Subcutaneous adipose tissue (tissue), 4 donors: Measurements from ENCODE around the gene CRISPLD2. TPM values are rescaled to one million over a fixed set of nuclear protein-coding genes. Genes with fewer than 3 reads are reported as not detected.

Experiments used
- CTCF ChIP-seq: fragments of 450-650 bp; IDR thresholded peaks from one replicate; pipeline ENCODE4 v1.5.1; 2016; ENCODE audit warnings: low read depth, mild to moderate bottlenecking, control low read depth, antibody characterized with exemption, moderate library complexity
- total RNA-seq, 4 donors: library from RNA; depleted of rRNA; stranded (reverse); fragments of >200 nt; gene quantifications; one replicate each; pipeline ENCODE4 v1.1.0, GENCODE V29; 2016

The CRISPLD2 gene
- total RNA-seq, 4 donors from 2014 or later = 66.0 to 160 (median 116) TPM

DNA sequence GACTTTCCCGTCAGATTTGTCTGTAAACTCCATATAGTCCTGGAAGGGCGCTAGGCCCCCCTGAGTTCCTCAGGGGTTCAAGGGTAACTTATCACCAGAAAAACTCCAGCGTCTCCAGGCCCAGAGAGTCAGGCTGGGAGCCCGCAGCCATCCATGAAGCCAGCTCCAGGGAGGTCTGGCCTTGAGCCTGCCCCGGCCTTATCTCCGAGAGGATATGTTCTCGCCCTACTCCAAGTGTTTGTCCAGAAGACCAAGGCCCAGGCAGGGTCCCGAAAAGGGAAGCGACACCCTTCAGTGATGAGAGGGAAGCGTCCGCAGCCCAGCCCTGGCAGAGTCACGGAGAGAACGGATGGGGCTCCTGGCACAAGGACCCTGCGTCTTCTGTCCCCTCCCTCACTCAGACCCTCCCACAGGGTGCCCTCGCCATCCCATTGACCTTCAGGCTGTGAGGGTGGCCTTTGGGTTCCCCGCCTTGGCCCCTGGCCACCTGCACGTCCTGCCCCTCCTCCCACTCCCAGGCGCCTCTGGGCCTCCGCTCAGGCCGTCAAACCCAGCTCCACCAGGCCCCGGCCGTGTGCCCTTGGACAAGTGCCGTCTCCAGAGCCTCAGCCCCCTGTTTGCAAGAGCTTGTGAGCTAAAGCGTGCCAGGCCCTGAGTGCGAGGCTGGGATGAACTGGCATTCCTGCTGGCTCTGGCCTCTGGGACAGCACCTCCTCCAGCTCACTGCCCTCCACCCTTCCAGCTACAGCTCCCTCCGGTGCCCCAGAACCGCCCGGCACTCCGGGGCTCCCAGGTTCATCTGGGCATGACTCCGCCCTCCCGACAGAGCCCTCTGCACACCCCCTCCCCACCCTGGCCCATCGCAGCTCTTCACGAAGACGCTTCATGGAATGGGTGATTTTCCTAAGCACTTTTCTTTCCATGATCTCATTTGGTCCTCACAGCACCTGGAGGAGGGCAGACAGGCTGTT is 108.1 kb downstream of the CRISPLD2 start:
- no peak for TF ChIP-seq CTCF

DNA sequence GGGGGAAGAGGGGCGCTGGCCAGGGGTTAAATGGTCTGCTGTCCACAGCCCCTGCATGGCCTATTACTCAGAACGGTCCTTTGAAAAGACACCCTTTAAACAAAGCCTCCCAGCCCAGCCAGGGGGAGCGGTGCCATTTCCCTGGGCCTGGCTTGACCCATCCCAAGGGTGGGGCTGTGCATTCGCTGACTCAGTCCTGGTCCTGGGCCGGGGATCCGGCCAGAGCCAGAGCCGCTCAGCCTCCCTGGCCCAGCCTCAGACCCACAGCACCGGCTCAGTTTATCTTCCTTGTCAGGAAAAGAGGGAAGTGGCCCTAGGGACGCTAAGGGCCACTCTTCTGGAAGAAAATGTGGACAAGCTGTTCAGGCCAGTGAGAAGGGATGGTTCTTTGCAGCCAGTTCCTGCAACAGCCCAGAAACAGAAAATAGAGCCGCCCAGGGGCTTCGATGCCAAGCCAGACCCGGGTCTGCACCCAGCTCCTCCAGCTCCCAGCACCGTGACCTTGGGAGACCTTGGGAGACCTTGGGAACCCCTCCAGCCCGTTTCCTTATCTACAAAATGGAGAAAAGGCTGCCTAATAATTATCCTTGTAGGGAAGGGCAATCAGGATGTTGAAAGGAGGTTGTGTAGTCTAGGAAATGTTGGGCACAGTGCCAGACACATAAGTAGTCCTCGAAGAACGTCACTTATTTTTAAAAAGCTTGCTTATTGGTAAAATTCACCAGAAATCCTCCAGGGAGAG is 109.1 kb downstream of the CRISPLD2 start:
- TF ChIP-seq CTCF = no peak

DNA sequence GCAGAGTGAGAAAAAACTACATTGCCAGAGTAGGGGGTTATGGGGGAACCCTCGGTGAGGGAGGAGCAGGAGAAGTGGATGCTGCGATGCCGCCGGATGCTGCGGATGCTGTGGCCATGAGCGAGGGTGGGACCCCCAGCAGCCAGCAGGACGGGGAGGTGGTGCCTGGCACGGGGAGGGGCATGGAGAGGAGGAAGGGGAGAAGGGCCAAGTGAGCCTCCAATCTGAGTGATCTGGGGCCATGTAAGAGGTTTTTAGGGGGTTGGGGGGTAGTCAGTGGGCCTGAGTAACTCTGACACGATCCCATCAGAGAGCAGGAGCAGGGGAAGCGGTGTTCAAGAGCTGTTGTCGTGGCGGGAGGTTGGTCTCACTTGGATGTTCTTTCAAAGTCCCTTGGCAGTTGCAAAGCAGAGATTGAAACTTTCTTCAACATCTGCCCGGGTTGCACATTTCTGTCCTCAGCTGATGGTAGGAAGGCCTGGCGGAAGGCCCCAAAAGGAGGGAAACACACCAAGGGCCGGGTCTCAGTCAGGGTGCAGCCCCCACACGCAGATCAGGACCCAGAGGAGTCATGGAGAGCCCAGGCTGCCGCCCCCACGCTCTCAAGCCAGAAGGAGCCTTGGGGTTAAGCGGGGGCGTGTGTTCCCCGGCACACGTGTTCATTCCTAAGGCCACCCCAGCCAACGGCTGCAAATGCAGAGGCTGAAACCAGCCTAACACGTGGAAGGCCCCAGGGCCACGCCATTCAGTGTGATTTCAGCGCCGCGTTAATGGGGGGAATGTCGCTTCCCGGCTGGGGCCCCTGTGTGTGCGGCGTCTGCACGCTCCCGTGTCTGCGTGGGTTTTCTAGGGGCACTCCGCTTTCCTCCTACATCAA is 109.9 kb downstream of the CRISPLD2 start:
- no peak for TF ChIP-seq CTCF

- TF ChIP-seq CTCF = no peak
Observed at GRCh38 chr16:84930298-84931106, 110.7 kb downstream of the CRISPLD2 start.

DNA sequence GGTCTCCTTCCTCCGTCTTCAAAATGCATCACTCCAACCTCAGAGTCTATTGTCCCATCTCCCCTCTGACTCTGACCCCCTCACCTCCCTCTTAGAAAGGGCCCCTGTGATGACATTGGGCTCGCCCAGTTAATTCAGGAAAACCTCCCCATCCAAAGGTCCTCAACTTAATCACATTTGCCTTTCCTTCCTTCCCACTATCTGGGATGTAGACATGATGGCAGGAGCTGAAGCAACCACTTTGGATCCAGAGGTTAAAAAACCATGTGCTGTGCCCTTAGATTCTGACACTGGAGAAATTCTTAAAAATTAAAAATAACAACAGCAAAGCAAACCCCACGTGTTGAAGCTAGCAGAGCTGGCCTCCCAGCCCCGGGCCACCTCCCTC is 111.3 kb downstream of the CRISPLD2 start:
- no peak for TF ChIP-seq CTCF

GRCh38 chr16:84931506-84931905 is 111.7 kb downstream of the CRISPLD2 start:
- TF ChIP-seq CTCF = no peak
